H1 (cell line): Measurements from ENCODE around the gene C9orf43. TPM values are rescaled to one million over a fixed set of nuclear protein-coding genes. Genes with fewer than 3 reads are reported as not detected.

Experiments used
- CTCF ChIA-PET: fragments of 300-600 bp; sonication (Branson Sonifier 250); formaldehyde crosslinking; loops from one replicate; lab custom pipeline; 2021; ENCODE audit not compliant: partially characterized antibody; lab: Charles Lee
- POLR2A ChIA-PET: fragments of 300-600 bp; sonication (Branson Sonifier 250); formaldehyde crosslinking; loops from one replicate; lab custom pipeline; 2021; ENCODE audit warnings: inconsistent platforms; ENCODE audit not compliant: partially characterized antibody; lab: Charles Lee
- DNase-seq, 2 experiments: peaks; one replicate each; pipeline versions ENCODE4 v3.0.0 to v3.0.0-alpha.2; 2010 to 2022; ENCODE audit warnings: low spot score in 2 of 2, low read depth in 1 of 2, mixed read lengths in 1 of 2
- FAIRE-seq: peaks from 2 replicates; lab custom pipeline; 2011; peaks lifted over from hg19 to GRCh38; lab: Jason Lieb, UNC
- H2AFZ ChIP-seq: 2 replicates; pipeline ENCODE4 v1.8.1; 2012; ENCODE audit warnings: low read length, inconsistent platforms
- H2AK5ac ChIP-seq: 2 replicates; pipeline ENCODE4 v1.6.1; 2013; ENCODE audit warnings: low read depth, low read length
- H2BK120ac ChIP-seq: replicated peaks from 2 replicates; pipeline ENCODE3; 2013; ENCODE audit warnings: low read depth, low read length, inconsistent platforms
- H2BK12ac ChIP-seq: 2 replicates; pipeline ENCODE4 v1.6.1; 2013; ENCODE audit warnings: low read depth, low read length
- H2BK15ac ChIP-seq: 2 replicates; pipeline ENCODE4 v1.6.1; 2013; ENCODE audit warnings: low read length
- H2BK20ac ChIP-seq: 2 replicates; pipeline ENCODE4 v1.6.1; 2013; ENCODE audit warnings: low read length
- H2BK5ac ChIP-seq: 2 replicates; pipeline ENCODE4 v1.6.1; 2013; ENCODE audit warnings: low read depth, low read length
- H3K14ac ChIP-seq: 2 replicates; pipeline ENCODE4 v1.6.1; 2013; ENCODE audit warnings: inconsistent platforms; ENCODE audit not compliant: insufficient read length
- H3K18ac ChIP-seq: 2 replicates; pipeline ENCODE4 v1.6.1; 2013; ENCODE audit warnings: low read length; ENCODE audit errors: extremely low read depth
- H3K23ac ChIP-seq: 2 replicates; pipeline ENCODE4 v1.6.1; 2013; ENCODE audit warnings: inconsistent platforms; ENCODE audit not compliant: insufficient read length
- H3K23me2 ChIP-seq: 2 replicates; pipeline ENCODE4 v1.6.1; 2013; ENCODE audit warnings: low read depth, low read length
- H3K27ac ChIP-seq: 2 replicates; pipeline ENCODE4 v1.6.1; 2011; ENCODE audit warnings: low read depth, low read length, inconsistent platforms
- H3K27me3 ChIP-seq, 4 experiments: replicated peaks in 1 of 4; 1 replicate in 1 of 4; 2 replicates in 3 of 4; pipeline versions ENCODE4 v1.6.1 to v1.8.1; 2011 to 2013; ENCODE audit warnings: low read length in 3 of 4, mild to moderate bottlenecking in 3 of 4, inconsistent platforms in 2 of 4, mixed read lengths in 2 of 4, moderate library complexity in 1 of 4; ENCODE audit not compliant: control insufficient read depth in 3 of 4, insufficient read depth in 3 of 4; ENCODE audit errors: extremely low read depth in 1 of 4
- H3K36me3 ChIP-seq, 4 experiments: 2 replicates each; pipeline versions ENCODE4 v1.6.1 to v1.8.1; 2011 to 2013; ENCODE audit warnings: mild to moderate bottlenecking in 4 of 4, low read length in 3 of 4, moderate library complexity in 2 of 4, control low read depth in 1 of 4, inconsistent platforms in 1 of 4; ENCODE audit not compliant: insufficient read depth in 4 of 4, control insufficient read depth in 2 of 4
- H3K4ac ChIP-seq: replicated peaks from 2 replicates; pipeline ENCODE3; 2013; ENCODE audit warnings: low read length, low read depth, mixed read lengths, inconsistent platforms; ENCODE audit not compliant: insufficient read length
- H3K4me1 ChIP-seq, 4 experiments: replicated peaks in 1 of 4; 1 replicate in 1 of 4; 2 replicates in 3 of 4; pipeline versions ENCODE4 v1.6.1 to v1.8.1; 2011 to 2013; ENCODE audit warnings: low read length in 3 of 4, inconsistent platforms in 2 of 4, mixed read lengths in 1 of 4; ENCODE audit not compliant: insufficient read depth in 4 of 4, control insufficient read depth in 3 of 4
- H3K4me2 ChIP-seq, 2 experiments: 2 replicates each; pipeline versions ENCODE4 v1.6.1 to v1.8.1; 2011 to 2013; ENCODE audit warnings: low read depth in 2 of 2, low read length in 2 of 2, control low read depth in 1 of 2, inconsistent platforms in 1 of 2, mild to moderate bottlenecking in 1 of 2; ENCODE audit not compliant: insufficient read depth in 1 of 2
- H3K4me3 ChIP-seq, 4 experiments: fragments of 200-600, 300-600 bp in 1 of 4; sonication (generic), shearing (Covaris generic), sonication (Bioruptor Twin) in 1 of 4; 2 replicates each; pipeline versions ENCODE4 v1.5.1 to v1.8.1; 2011 to 2016; ENCODE audit warnings: low read length in 4 of 4, low read depth in 3 of 4, control low read depth in 2 of 4, inconsistent platforms in 2 of 4, mild to moderate bottlenecking in 2 of 4, mixed read lengths in 1 of 4, moderate library complexity in 1 of 4; ENCODE audit not compliant: insufficient read depth in 2 of 4; ENCODE audit errors: extremely low read depth in 1 of 4
- H3K56ac ChIP-seq: replicated peaks from 2 replicates; pipeline ENCODE3; 2013; ENCODE audit warnings: low read depth, mild to moderate bottlenecking, mixed read lengths, low read length, inconsistent platforms; ENCODE audit not compliant: insufficient read length
- H3K79me1 ChIP-seq: 2 replicates; pipeline ENCODE4 v1.6.1; 2013; ENCODE audit warnings: low read depth, low read length, control low read depth
- H3K79me2 ChIP-seq, 2 experiments: 2 replicates each; pipeline versions ENCODE4 v1.6.1 to v1.8.1; 2012 to 2013; ENCODE audit warnings: low read length in 2 of 2, mild to moderate bottlenecking in 2 of 2, inconsistent platforms in 1 of 2; ENCODE audit not compliant: insufficient read depth in 2 of 2, control insufficient read depth in 1 of 2
- H3K9ac ChIP-seq, 4 experiments: replicated peaks in 1 of 4; 1 replicate in 1 of 4; 2 replicates in 3 of 4; pipeline versions ENCODE4 v1.6.1 to v1.8.1; 2011 to 2013; ENCODE audit warnings: low read depth in 3 of 4, low read length in 3 of 4, control low read depth in 2 of 4, mild to moderate bottlenecking in 2 of 4, moderate library complexity in 2 of 4, inconsistent platforms in 1 of 4; ENCODE audit errors: extremely low read depth in 1 of 4
- H3K9me3 ChIP-seq, 2 experiments: 2 replicates each; pipeline versions ENCODE4 v1.6.1 to v1.8.1; 2012 to 2013; ENCODE audit warnings: mild to moderate bottlenecking in 2 of 2, moderate library complexity in 2 of 2, control low read depth in 1 of 2, inconsistent platforms in 1 of 2, low read depth in 1 of 2, low read length in 1 of 2, mixed read lengths in 1 of 2; ENCODE audit not compliant: insufficient read depth in 2 of 2
- H4K20me1 ChIP-seq, 2 experiments: replicated peaks in 1 of 2; 2 replicates each; pipeline versions ENCODE3 to v1.8.1; 2011 to 2013; ENCODE audit warnings: inconsistent platforms in 2 of 2, low read length in 2 of 2, mild to moderate bottlenecking in 1 of 2; ENCODE audit not compliant: insufficient read depth in 2 of 2, control insufficient read depth in 1 of 2
- H4K5ac ChIP-seq: 2 replicates; pipeline ENCODE4 v1.6.1; 2013; ENCODE audit warnings: low read length, low read depth, mixed read lengths, inconsistent platforms; ENCODE audit not compliant: insufficient read length
- H4K8ac ChIP-seq: 2 replicates; pipeline ENCODE4 v1.8.0; 2013; ENCODE audit warnings: mild to moderate bottlenecking, moderate library complexity, low read length, inconsistent platforms; ENCODE audit not compliant: insufficient read depth; ENCODE audit errors: extremely low read depth
- H4K91ac ChIP-seq: replicated peaks from 2 replicates; pipeline ENCODE3; 2013; ENCODE audit warnings: low read length, mixed read lengths, inconsistent platforms; ENCODE audit not compliant: insufficient read length
- SP1 ChIP-seq: IDR thresholded peaks from 2 replicates; pipeline ENCODE4 v1.6.1; 2011; ENCODE audit warnings: low read depth, low read length
- WGBS, 2 experiments: shearing (Covaris generic) in 1 of 2; methylation state at CpG; one replicate each; pipeline versions ENCODE4 v1.1.6 to v1.1.7; 2013 to 2015; ENCODE audit warnings: low lambda C conversion rate in 2 of 2, mixed read lengths in 2 of 2, inconsistent platforms in 1 of 2, low coverage in 1 of 2, missing lambda C conversion rate in 1 of 2; ENCODE audit not compliant: insufficient replicate concordance in 2 of 2, insufficient coverage in 1 of 2, insufficient read length in 1 of 2; ENCODE audit errors: extremely low coverage in 1 of 2, missing lambda C conversion rate in 1 of 2; 5-methylcytosine and 5-hydroxymethylcytosine counted together
- polyA plus RNA-seq, 7 experiments: library from polyadenylated mRNA; depleted of rRNA in 3 of 7; stranded (reverse) in 5 of 7; unstranded in 2 of 7; fragments of >200 nt in 5 of 7; fragments of 200-250 nt in 2 of 7; gene quantifications; 1 replicate in 5 of 7; 2 replicates in 1 of 7; 4 replicates in 1 of 7; pipeline versions ENCODE4 v1.2.1 to v1.2.3, GENCODE V29; 2011 to 2013; ENCODE audit warnings: missing spikeins in 2 of 7, mixed read lengths in 2 of 7
- total RNA-seq: library from RNA; stranded (reverse); fragmentation: NEBNext Ultra II Directional; extraction: Animal tissue kit (Norgen Biotek cat#: 25700); gene quantifications from 2 replicates; pipeline ENCODE4 v1.2.1, GENCODE V29; 2021

Gene C9orf43
- total and polyA plus RNA-seq, 2 of the 8 experiments (the other 6 are each of a cell fraction or from before 2014, with no cell fraction given) = 0.35 to 0.52 TPM

DNA sequence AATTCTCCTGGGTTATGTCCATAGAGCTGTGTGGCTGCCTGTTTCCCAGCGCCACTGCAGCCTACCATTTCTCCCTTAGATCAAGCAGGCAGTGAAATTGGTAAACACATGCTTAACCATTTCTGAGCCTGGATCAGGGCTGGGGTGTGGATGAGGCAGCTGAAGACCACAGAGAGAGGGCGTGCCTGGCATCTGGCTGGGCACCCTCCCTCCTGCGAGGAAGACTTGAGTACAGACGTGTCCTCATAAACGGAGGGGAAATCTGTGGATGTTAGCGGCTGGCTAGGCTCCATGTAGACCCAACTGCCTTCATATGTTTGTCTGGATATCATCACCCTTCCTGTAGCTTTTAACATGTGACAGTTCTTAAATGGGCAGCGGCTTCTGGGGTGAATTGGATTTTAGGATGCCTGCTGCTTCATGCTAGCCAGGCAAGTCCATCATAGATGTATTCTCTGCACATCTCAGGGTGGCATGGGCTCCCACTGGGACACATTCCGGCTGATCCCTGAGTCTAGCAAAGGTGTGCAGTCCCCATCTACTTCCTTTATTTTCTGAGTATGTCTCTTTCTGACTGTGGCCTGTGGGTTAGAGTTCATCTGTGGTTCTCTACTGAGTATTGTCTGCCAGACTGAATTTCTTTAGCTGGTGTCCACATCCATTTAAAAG is 63.9 kb downstream of the C9orf43 start:
- no peak for TF ChIP-seq SP1
- Histone ChIP-seq H2BK20ac (no peak overlapping the region), H3K9me3 (no peaks in the 10 kb centered on the region), H3K27me3 (no peaks in the 10 kb centered on the region), H3K23ac (no peak overlapping the region), H4K8ac (peak overlapping the region; percentile 66; the same call in 1 of the 2 replicates), H3K79me1 (no peaks in the 10 kb centered on the region), H4K5ac (no peak overlapping the region), H2BK15ac (no peak overlapping the region), H4K91ac (no peak overlapping the region), H3K9ac (no peak overlapping the region; a peak in 1 of 7 replicates), H3K4me1 (peaks cover 0 to 5% (median 2%) of the 10 kb centered on the region in 4 experiments; a peak in 3 of 7 replicates), H3K4me3 (no peak overlapping the region), H3K18ac (no peak overlapping the region), H3K56ac (no peak overlapping the region), H2BK5ac (no peak overlapping the region), H2AFZ (no peak overlapping the region), H3K4me2 (no peak overlapping the region), H3K23me2 (no peaks in the 10 kb centered on the region), H3K27ac (no peak overlapping the region), H3K79me2 (no peaks in the 10 kb centered on the region), H3K4ac (no peak overlapping the region), H4K20me1 (no peaks in the 10 kb centered on the region), H2BK120ac (no peak overlapping the region), H3K14ac (no peak overlapping the region), H2AK5ac (no peak overlapping the region), H3K36me3 (no peaks in the 10 kb centered on the region), H2BK12ac (no peak overlapping the region)
- POLR2A ChIA-PET = interaction anchor here (1.1 to 1.5 kb wide), 3 partner anchors 11 to 30 kb away, joined by 3 to 4 read pairs (median 3); partner anchors contain the start of gene RGS3
- DNase-seq (peak in 1 of 2 experiments; percentile 27), FAIRE-seq (no peak)
- CTCF ChIA-PET = interaction anchor here (1.3 to 2.0 kb wide), 4 partner anchors 28 to 117 kb away, joined by 4 to 6 read pairs (median 6); no protein-coding TSS in a partner anchor
- WGBS, 2 experiments = 90% methylated on average over 8 of the region's 8 CpGs; no CpG with 5 or more reads in 1 of the 2 experiments
